Activated T-cell treated with anti-CD3 and anti-CD28 coated beads, Interleukin-2, amount 50 U/mL, for 24 hours (primary cell): Measurements from ENCODE around the gene STARD3.

Experiments
- DNase-seq: peaks from one replicate; pipeline ENCODE4 v3.0.0-alpha.2; 2020
- H3K27ac Mint-ChIP-seq: 2 replicates; pipeline ENCODE4 v1.8.0; 2020; ENCODE audit warnings: mild to moderate bottlenecking, mixed read lengths
- H3K27me3 Mint-ChIP-seq: 2 replicates; pipeline ENCODE4 v1.8.0; 2020; ENCODE audit warnings: mixed read lengths
- H3K36me3 Mint-ChIP-seq: 2 replicates; pipeline ENCODE4 v1.8.0; 2020; ENCODE audit warnings: low read depth, mixed read lengths
- H3K4me1 Mint-ChIP-seq: 2 replicates; pipeline ENCODE4 v1.8.0; 2020; ENCODE audit warnings: low read depth, mixed read lengths
- H3K4me3 Mint-ChIP-seq: 2 replicates; pipeline ENCODE4 v1.8.0; 2020; ENCODE audit warnings: mild to moderate bottlenecking, moderate library complexity, mixed read lengths
- H3K9me3 Mint-ChIP-seq: 2 replicates; pipeline ENCODE4 v1.8.0; 2020; ENCODE audit warnings: mixed read lengths

The STARD3 gene

DNA sequence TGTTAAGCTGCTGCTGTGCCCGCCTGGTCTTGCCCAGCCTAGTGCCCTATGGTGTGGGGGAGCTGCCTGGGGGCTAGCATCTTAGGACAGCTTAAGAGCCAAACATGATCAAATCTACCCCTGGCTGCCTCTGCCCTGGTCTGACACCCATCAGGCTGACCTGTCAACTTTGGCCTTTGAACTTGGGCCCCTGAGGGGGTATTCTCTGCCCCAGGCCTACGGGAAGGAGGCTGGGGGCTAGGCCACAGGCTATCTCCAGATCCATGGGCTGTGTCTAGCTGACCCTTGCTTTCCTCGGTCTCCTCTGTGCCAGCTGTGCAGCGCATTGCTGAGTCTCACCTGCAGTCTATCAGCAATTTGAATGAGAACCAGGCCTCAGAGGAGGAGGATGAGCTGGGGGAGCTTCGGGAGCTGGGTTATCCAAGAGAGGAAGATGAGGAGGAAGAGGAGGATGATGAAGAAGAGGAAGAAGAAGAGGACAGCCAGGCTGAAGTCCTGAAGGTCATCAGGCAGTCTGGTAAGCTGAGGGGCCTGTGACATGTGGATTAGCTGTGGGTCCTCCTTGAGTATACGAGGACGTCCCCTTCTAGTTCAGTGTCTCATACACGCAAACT is 3.3 kb upstream of the STARD3 start:
- peaks cover 9% of the 10 kb centered on the region for H3K36me3 Mint-ChIP-seq
- no peaks in the 10 kb centered on the region for H3K9me3 Mint-ChIP-seq
- H3K4me3 Mint-ChIP-seq, result no peak overlapping the region
- peaks cover 26% of the 10 kb centered on the region for H3K4me1 Mint-ChIP-seq
- DNase-seq, result no peak
- peaks cover 10% of the 10 kb centered on the region for H3K27me3 Mint-ChIP-seq
- H3K27ac Mint-ChIP-seq, result no peak overlapping the region

DNA sequence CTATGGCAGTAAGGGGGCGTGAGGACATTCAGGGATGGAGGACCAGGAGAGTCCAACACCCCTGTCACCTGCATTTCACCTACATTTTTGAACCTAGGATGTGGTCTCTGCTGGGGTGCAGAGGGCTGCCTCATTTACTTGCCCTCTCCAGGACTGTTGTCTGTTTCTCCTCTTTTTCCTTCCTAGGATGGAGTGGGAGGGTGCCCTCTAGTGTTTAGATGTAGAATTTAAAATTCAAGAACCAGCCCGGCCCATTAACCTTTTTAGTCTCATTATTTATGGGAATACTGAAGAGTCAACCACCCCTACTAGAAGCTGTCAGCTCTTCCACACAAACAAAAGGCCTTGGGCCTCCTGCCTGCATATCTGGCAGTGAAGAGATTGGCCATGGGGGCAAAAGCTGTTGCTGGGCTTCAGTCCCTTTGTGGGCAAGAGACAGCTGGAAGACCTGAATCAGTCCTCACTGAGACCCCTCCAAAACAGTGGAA is 2.5 kb upstream of the STARD3 start:
- Mint-ChIP-seq H3K4me1 (peaks cover 33% of the 10 kb centered on the region), H3K36me3 (peaks cover 9% of the 10 kb centered on the region), H3K27me3 (peaks cover 8% of the 10 kb centered on the region), H3K4me3 (no peak overlapping the region), H3K27ac (no peak overlapping the region), H3K9me3 (no peaks in the 10 kb centered on the region)
- peak; percentile 50 for DNase-seq

DNA sequence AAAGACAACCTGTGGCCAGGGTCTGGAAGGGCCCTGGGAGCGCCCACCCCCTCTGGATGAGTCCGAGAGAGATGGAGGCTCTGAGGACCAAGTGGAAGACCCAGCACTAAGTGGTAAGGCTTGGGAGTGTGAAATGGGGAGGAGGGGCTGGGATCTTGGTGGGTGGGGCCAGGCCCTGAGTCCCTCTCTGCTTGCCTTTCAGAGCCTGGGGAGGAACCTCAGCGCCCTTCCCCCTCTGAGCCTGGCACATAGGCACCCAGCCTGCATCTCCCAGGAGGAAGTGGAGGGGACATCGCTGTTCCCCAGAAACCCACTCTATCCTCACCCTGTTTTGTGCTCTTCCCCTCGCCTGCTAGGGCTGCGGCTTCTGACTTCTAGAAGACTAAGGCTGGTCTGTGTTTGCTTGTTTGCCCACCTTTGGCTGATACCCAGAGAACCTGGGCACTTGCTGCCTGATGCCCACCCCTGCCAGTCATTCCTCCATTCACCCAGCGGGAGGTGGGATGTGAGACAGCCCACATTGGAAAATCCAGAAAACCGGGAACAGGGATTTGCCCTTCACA is 1.2 kb upstream of the STARD3 start:
- no peak for DNase-seq
- peak overlapping the region; percentile 87 for H3K4me3 Mint-ChIP-seq
- H3K36me3 Mint-ChIP-seq, result peaks cover 15% of the 10 kb centered on the region
- H3K27ac Mint-ChIP-seq, result peak overlapping the region; percentile 87
- H3K4me1 Mint-ChIP-seq, result peaks cover 43% of the 10 kb centered on the region
- peaks cover 5% of the 10 kb centered on the region for H3K27me3 Mint-ChIP-seq
- no peaks in the 10 kb centered on the region for H3K9me3 Mint-ChIP-seq

DNA sequence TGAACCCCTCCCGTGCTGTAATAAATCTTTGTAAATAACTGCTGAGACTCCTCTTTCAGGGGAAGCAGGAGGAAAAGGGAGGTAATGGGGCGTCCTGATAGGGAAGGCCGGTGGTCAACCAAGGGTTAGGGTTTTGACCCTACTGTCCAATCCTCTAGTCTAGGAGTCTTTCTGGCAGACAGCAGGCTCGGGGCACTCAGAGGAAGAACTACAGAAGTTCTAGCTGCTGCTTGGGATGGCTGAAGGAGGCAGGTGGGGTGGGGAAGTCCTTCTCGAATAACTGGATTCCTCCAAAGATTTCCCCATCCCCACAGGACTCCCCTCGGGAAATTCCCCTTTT is 387 bp upstream of the STARD3 start:
- Mint-ChIP-seq H3K27me3 (peaks cover 4% of the 10 kb centered on the region), H3K4me3 (peak overlapping the region; percentile 87), H3K27ac (peak overlapping the region; percentile 87), H3K9me3 (no peaks in the 10 kb centered on the region), H3K36me3 (peaks cover 15% of the 10 kb centered on the region), H3K4me1 (peaks cover 47% of the 10 kb centered on the region)
- DNase-seq, result no peak

DNA sequence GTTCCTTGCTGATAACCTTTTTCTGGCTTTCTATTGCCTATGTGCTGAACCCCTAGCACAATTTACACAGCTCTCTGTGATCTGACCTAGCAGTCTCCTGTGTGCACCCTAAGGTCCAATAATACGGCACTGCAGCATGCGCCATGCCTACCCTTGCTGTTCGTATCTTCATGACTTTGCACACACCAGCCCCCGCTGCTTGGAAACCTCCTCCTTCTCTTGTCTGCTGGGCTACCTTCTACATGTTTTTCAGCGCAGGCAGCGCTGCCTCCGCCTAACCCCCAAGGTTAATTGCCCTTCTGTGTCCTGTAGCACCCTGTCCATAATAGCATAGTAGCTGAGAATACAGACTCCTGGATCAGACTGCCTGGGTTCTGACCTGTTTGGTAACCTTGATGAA is 1.4 kb downstream of the STARD3 start:
- Mint-ChIP-seq H3K27ac (peak overlapping the region; percentile 87), H3K4me1 (peaks cover 62% of the 10 kb centered on the region)

DNA sequence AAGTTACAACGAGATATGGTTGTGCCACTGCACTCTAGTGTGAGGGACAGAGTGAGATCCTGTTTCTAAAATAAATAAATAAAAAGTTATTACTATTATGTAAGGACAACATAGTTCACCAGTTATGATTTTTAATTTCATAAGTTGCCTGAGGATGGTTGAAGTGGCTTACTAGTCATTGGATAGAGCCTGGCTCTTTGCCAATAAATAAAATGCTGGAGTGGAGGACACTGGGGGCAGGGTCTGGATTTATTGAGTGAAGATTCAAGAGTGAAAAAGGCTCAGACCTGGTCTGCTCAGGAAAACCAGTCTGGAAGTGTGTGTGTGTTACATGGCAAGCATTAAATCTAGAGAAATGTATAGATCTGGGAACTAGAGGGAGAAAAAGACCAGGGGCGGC is 2.1 kb downstream of the STARD3 start:
- Mint-ChIP-seq H3K9me3 (no peaks in the 10 kb centered on the region), H3K4me1 (peaks cover 68% of the 10 kb centered on the region), H3K27ac (peak overlapping the region; percentile 50), H3K4me3 (no peak overlapping the region), H3K36me3 (peaks cover 15% of the 10 kb centered on the region), H3K27me3 (no peaks in the 10 kb centered on the region)
- DNase-seq, result no peak

More for the DNA sequence above, 1.4 kb downstream of the STARD3 start:
- H3K36me3 Mint-ChIP-seq, result peaks cover 15% of the 10 kb centered on the region
- H3K27me3 Mint-ChIP-seq, result no peaks in the 10 kb centered on the region
- no peaks in the 10 kb centered on the region for H3K9me3 Mint-ChIP-seq
- H3K4me3 Mint-ChIP-seq, result peak overlapping the region; percentile 87
- no peak for DNase-seq

DNA sequence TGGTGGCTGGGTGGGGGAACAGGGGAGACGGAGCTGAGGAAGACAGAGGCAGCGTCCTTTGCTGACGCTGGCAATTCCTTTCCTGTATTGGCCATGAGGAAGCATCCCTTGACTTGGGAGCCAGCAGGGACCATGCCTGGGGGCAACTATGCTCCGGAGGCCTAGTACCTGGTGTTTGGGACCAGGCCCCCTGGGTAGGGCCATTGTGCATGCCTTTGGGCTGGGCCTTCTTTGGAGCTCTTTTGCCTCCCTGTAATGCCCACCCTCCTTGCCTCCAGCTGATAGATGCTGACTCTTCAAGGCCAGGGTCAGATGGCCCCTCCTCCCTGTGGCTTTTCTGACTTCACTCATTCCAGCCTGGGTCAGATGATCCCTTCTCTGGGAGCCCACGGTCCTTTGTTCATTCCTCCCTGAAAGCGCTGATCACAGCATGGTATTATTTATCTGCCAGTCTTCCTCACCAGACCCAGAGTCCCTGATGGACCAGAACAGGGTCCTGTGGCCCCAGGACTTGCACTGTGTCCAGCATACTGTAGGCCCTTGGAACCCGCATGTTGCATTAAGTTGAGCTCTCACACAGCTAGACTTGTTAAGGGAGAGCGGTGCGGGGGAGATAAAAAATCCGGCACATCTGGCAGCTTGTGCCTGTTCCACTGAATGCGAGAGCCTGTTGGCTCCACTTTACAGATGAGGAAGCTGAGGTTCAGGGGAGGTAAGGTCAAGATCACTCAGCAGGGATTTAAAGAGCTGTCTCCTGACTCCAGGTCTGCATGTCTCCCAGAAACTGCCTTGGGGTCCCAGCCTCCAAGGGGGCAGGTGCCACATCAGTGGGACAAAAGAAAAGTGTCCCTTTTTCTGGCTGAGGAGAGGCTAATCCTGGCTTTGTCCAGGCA is 2.9 kb downstream of the STARD3 start:
- Mint-ChIP-seq H3K9me3 (no peaks in the 10 kb centered on the region), H3K4me3 (no peak overlapping the region), H3K36me3 (peaks cover 15% of the 10 kb centered on the region), H3K4me1 (peaks cover 69% of the 10 kb centered on the region), H3K27me3 (no peaks in the 10 kb centered on the region), H3K27ac (peak overlapping the region; percentile 61)
- DNase-seq, result no peak

DNA sequence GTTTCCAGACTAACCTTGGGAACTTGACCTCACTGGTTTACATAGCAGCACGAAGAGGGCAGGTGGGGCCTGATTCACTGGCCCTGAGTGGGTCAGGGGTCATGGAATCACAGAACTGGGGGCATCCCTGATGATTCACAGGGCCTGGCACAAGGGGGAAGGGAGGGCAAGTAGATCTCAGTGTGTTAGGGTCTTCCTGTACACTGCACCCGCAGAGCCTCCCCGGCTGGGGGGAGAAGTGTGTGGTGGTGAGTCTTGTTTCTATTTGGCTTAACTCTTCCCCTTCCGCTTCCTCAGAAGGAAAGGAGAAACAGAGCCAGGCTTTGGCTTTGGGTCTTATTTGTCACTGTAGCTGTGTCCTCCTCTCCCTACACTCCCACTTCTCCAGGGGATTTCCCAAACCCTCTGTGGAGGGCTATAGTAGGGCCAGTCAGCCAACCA is 3.7 kb downstream of the STARD3 start:
- DNase-seq, result no peak
- no peaks in the 10 kb centered on the region for H3K9me3 Mint-ChIP-seq
- H3K27ac Mint-ChIP-seq, result peak overlapping the region; percentile 71
- peaks cover 72% of the 10 kb centered on the region for H3K4me1 Mint-ChIP-seq
- peaks cover 15% of the 10 kb centered on the region for H3K36me3 Mint-ChIP-seq
- H3K4me3 Mint-ChIP-seq, result no peak overlapping the region
- H3K27me3 Mint-ChIP-seq, result no peaks in the 10 kb centered on the region

DNA sequence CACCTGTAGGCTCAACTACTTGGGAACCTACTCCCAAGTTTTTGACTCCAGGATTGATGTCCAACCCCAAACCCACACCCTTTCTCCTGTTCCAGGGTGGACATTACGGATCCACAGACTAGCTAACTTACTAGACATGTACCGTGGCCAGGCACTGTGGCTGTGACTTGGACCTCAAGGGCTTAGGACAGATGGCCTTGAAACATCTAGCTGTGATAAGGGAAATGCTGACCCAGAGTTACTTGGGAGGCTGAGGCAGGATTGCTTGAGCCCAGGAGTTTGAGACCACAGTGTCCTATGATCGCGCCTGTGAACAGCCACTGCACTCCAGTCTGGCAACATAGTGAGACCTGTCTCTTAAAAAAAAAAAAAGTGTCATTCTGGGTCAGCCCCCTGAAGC is 4.2 kb downstream of the STARD3 start:
- Mint-ChIP-seq H3K4me1 (peaks cover 69% of the 10 kb centered on the region), H3K27ac (peak overlapping the region; percentile 10), H3K36me3 (peaks cover 15% of the 10 kb centered on the region), H3K27me3 (no peaks in the 10 kb centered on the region), H3K9me3 (no peaks in the 10 kb centered on the region), H3K4me3 (no peak overlapping the region)
- no peak for DNase-seq

DNA sequence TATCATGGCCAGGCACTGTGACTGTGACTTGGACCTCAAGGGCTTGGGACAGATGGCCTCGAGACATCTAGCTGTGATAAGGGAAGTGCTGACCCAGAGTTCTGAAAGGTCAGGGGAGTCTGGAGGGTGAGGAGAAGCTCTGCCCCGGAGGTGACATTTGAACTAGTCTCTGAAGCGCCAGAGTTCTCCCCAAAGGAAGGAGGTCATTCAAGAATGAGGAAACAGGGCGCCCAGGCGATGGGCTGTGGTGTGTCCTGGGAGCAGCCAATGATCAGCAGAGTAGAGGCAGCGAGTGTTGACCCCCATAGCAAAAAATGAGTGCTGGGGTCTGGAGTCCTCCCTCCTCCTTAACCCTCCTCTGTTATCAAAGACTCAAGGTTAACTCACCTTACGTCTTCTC is 4.9 kb downstream of the STARD3 start:
- no peak overlapping the region for H3K4me3 Mint-ChIP-seq
- DNase-seq, result no peak
- peak overlapping the region; percentile 15 for H3K27ac Mint-ChIP-seq
- no peaks in the 10 kb centered on the region for H3K9me3 Mint-ChIP-seq
- H3K4me1 Mint-ChIP-seq, result peaks cover 64% of the 10 kb centered on the region
- H3K36me3 Mint-ChIP-seq, result peaks cover 17% of the 10 kb centered on the region
- H3K27me3 Mint-ChIP-seq, result no peaks in the 10 kb centered on the region

DNA sequence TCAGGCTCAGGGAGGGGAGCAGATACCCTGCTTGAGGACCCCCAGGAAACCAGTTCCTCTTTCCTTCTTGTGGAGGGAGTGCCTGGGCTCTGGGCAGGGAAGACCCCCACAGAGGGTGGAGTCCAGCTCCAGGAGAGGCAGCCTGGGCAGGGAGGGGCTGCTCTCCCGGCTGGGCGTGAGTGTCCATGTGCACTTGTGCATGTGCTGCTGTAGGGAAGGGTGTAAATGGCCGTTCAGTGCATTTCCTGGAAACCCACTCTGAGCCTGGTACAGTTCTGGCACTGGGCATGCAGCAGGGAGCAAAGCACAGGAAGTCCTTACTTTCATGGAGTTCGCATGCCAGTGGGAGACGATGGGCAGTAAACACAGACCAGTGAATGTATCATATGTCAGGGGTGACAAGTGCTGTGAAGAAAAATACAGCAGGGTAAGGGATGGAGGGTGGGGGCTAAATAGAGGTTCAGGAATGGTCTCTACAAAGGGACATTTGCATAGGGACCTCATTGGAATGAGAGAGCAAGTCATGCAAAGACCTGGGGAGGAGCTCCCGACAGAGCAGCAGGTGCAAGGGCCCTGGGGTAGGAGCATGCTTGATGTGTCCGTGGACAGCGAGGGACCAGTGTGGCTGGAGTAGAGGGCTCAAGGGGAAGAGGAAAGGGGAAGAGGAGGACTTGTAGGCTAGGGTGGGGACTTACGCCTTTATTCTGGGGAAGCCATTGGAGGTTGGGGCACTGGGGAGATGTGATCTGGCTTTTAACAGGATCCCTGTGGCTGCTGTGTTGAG is 5.5 kb downstream of the STARD3 start:
- no peak for DNase-seq
- peaks cover 14% of the 10 kb centered on the region for H3K36me3 Mint-ChIP-seq
- H3K27me3 Mint-ChIP-seq, result no peaks in the 10 kb centered on the region
- H3K4me3 Mint-ChIP-seq, result no peak overlapping the region
- no peaks in the 10 kb centered on the region for H3K9me3 Mint-ChIP-seq
- H3K27ac Mint-ChIP-seq, result peak overlapping the region; percentile 22
- H3K4me1 Mint-ChIP-seq, result peaks cover 64% of the 10 kb centered on the region

DNA sequence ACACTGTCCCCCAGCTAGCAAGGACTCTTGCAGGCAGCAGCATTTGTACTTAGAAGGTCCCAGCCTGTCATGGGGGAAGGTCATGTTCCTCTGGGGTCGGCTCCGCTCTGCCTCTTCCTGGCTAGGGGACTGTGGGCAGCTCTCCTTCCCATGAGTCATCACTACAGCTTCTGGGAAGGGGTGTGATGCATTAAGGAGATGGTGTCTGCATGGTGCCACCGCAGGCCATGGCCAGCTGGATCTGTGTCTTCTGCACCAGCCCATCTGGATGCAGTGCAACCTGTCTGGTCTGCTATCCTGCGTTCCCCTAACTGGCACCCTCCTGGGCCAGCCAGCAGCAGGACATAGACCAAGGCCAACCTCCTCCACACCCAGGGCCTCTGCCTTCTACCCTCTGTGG is 6.3 kb downstream of the STARD3 start:
- Mint-ChIP-seq H3K27ac (peak overlapping the region; percentile 62), H3K36me3 (peaks cover 8% of the 10 kb centered on the region), H3K9me3 (no peaks in the 10 kb centered on the region), H3K27me3 (no peaks in the 10 kb centered on the region), H3K4me1 (peaks cover 57% of the 10 kb centered on the region), H3K4me3 (no peak overlapping the region)
- DNase-seq, result no peak

DNA sequence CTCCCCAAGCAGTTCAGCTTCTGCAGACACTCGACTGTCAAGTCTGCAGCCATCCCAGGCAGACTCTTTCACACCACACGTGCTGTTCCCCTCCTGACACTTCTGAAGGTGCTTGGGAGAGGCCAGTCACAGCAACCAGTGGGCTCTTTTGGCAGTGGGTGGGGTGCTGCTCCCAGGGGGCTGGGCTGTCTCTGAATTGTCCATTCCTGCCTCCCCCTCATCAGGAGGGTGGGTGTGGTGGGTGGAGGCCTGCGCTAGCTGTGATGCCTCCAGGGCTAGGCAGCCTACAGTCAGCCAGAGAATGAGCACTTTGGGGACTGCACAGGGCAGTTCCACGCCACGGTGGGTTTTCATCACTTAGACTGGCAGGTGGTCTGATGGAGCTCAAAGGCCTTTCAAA is 10.3 kb downstream of the STARD3 start:
- Mint-ChIP-seq H3K4me1 (peaks cover 43% of the 10 kb centered on the region), H3K9me3 (no peaks in the 10 kb centered on the region), H3K27ac (peak overlapping the region; percentile 64), H3K27me3 (no peaks in the 10 kb centered on the region), H3K36me3 (peaks cover 7% of the 10 kb centered on the region), H3K4me3 (no peak overlapping the region)
- no peak for DNase-seq

DNA sequence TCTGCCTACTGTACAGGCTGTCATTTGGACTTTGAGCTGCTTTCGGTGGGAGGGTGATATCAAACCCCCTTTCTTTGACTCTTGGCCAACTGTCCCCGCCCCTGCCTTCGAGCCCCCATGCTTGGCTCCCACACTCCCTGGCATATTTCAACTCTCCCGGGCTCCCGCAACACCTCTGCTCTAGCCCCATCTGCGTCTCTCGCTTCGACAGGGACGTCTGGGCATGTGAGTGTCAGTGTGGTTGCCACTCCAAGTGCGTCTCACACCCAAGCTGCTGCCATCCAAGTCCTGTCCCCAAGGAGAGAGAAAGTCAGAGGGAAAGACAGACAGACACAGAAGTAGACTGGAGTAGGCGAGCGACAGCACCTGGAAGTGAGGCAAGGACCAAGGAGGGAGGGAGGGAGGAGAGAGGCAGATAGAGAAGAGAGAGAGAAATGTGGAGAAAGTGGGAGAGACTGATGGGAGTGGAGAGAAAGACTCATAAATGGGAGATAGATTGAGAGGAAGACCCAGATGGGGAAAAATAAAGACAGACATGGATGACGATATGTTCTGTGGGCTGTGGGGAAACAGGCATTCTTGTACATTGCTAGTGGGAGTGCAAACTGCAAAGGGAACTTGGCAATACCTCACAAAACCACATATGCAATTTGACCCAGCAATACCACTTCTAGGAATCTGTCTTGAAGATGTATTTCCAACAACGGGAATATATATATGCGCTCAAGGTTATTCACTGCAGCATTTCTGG is 11.8 kb downstream of the STARD3 start:
- Mint-ChIP-seq H3K9me3 (no peaks in the 10 kb centered on the region), H3K36me3 (peaks cover 10% of the 10 kb centered on the region), H3K27me3 (no peaks in the 10 kb centered on the region), H3K4me3 (no peak overlapping the region), H3K4me1 (peaks cover 36% of the 10 kb centered on the region), H3K27ac (peak overlapping the region; percentile 19)
- no peak for DNase-seq
